Activated T-helper 2 cell treated with anti-CD3 and anti-CD28 coated beads, Interferon-gamma antibody, Interleukin-2, Interleukin-4, amounts not matched to agents 10 μg/mL and 5 μg/mL and 100 μg/mL, durations not matched to agents 14 hours and 24 hours and 36 hours (primary cell): ENCODE measurements around the gene CCDC198. TPM values are rescaled to one million over a fixed set of nuclear protein-coding genes. Genes with fewer than 3 reads are reported as not detected.

Experiments used
- DNase-seq: peaks from one replicate; pipeline ENCODE4 v3.0.0; 2021; ENCODE audit warnings: low spot score
- H3K27ac Mint-ChIP-seq: one replicate; pipeline ENCODE4 v1.8.0; 2021; ENCODE audit warnings: mixed read lengths
- H3K27me3 Mint-ChIP-seq: one replicate; pipeline ENCODE4 v1.8.0; 2021; ENCODE audit warnings: low read depth, mixed read lengths
- H3K36me3 Mint-ChIP-seq: one replicate; pipeline ENCODE4 v1.8.0; 2021; ENCODE audit warnings: low read depth, mixed read lengths
- H3K4me1 Mint-ChIP-seq: one replicate; pipeline ENCODE4 v1.8.0; 2021; ENCODE audit warnings: low read depth, mixed read lengths
- H3K4me3 Mint-ChIP-seq: one replicate; pipeline ENCODE4 v1.8.0; 2021; ENCODE audit warnings: low read depth, mild to moderate bottlenecking, moderate library complexity, mixed read lengths
- H3K9me3 Mint-ChIP-seq: one replicate; pipeline ENCODE4 v1.8.0; 2021; ENCODE audit warnings: mixed read lengths
- intact Hi-C: fragments of 100-400 bp; cut with micrococcal nuclease; formaldehyde crosslinking; loops from one replicate; pipeline ENCODE4 v1.15.1; 2023
- total RNA-seq: library from RNA; stranded (reverse); gene quantifications from 2 replicates; pipeline ENCODE4 v1.2.3, GENCODE V29; 2022

Gene CCDC198, protein sequence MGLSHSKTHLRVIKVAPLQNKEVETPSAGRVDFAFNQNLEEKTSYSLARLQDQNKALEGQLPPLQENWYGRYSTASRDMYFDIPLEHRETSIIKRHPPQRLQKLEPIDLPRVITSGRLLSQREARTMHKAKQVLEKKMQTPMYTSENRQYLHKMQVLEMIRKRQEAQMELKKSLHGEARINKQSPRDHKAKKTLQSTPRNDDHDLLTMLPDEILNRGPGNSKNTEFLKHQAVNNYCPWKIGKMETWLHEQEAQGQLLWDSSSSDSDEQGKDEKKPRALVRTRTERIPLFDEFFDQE
- not detected in 2 replicates for total RNA-seq

DNA sequence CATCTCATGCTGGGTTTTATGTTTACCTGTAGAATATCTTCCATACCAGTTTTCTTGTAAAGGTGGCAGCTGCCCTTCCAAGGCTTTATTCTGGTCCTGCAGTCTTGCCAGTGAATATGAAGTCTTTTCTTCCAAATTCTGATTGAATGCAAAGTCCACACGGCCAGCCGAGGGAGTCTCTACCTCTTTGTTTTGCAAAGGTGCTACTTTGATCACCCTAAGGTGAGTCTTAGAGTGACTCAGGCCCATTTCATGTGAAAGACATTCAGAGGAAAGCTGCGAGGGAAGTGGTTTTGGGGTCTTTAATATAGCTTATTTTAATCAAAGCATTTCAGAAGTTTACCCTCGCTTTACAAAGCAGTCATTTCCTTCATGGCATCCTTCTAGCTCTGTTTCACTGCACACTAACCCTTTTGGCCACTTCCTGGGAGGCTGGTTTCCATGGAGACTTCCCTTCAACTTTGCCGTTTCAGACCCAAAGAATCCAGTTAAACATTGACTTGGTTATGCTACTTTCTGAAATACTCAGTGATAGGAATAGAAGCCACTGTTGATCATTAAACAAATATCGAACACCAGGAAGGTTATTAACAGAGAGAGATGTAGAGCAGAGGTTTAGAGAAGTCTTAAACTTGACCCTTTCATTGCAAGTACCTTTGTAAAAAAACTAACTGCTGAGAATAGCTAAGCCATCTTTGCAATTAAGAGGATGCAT is at the start of gene CCDC198:
CCDC198 (minus strand) TSS at position 391 of the 715 bp plus-strand sequence; CDS start at position 249, 142 bp downstream.
- Mint-ChIP-seq H3K27ac (no peak within 1 kb of the TSS), H3K9me3 (no peaks in the 10 kb centered on the region), H3K4me1 (peaks cover 2% of the 10 kb centered on the region), H3K4me3 (no peak within 1 kb of the TSS), H3K36me3 (no peaks in the 10 kb centered on the region), H3K27me3 (no peaks in the 10 kb centered on the region)
- DNase-seq: no peak
- intact Hi-C loops: no loop called here

DNA sequence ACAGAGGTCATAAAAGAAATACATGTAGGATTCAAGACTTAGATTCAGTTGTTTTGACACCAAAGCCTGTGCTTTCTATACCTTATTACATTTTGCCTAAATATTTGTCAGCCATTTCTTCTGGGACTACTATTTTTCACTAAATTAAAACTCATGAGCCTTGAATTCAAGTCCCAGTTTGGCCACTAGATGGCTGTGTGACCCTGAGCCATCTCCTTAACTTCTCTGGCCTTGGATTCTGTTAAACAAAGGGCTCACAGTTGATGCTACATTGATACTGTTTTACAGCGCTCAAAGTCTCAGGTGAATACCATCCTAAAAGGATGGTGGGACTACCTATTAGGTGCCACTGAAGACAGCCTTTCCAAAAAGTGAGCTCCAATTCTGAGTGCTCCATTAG is 39.6 kb upstream of the CCDC198 start:
- Mint-ChIP-seq H3K27ac (no peak overlapping the region), H3K9me3 (no peaks in the 10 kb centered on the region), H3K4me1 (no peaks in the 10 kb centered on the region), H3K36me3 (no peaks in the 10 kb centered on the region), H3K4me3 (no peak overlapping the region), H3K27me3 (no peaks in the 10 kb centered on the region)
- no peak for DNase-seq
- intact Hi-C loops: no loop called here

DNA sequence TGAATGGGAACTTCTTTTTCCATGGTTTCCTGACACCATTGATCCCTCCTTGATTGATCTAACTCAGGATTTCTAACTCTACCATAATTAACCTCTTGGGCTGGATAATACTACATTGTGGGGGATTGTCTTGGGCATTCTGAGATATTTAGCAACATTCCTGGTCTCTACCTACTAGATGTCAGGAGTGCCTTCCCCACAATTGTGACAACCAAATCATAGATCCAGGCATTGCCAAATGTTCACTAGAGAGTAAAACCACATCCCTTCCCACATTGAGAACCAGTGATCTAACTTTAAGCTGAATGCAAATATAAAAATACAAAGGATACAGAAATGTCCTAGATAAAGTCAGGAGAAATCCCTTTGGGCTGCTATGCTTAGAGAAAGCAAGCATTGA is 36.9 kb upstream of the CCDC198 start:
- DNase-seq: no peak
- no peaks in the 10 kb centered on the region for H3K9me3 Mint-ChIP-seq
- intact Hi-C loops: no loop called here
- no peaks in the 10 kb centered on the region for H3K27me3 Mint-ChIP-seq
- H3K36me3 Mint-ChIP-seq: no peaks in the 10 kb centered on the region
- no peak overlapping the region for H3K27ac Mint-ChIP-seq
- no peaks in the 10 kb centered on the region for H3K4me1 Mint-ChIP-seq
- no peak overlapping the region for H3K4me3 Mint-ChIP-seq

DNA sequence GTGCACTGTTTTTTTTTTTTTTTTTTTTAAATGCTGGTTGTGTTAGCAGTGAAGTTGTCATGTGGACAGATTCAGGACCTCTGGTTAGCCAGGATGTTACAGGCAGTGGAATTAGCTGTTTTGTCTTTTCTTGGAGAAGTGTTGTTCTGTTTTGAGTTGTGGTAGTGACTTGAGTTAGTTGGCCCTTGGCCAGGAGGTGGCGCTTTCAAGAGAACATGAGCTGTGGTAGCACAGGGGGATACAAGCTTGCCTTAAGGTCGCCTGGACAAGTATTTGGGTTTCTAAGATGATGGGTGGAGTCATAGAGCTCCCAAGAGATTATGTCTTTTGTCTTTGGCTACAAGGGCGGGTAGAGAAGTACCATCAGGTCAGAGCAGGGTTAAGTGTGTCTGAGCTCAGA is 33.3 kb upstream of the CCDC198 start:
- no peaks in the 10 kb centered on the region for H3K27me3 Mint-ChIP-seq
- intact Hi-C loops: no loop called here
- no peaks in the 10 kb centered on the region for H3K36me3 Mint-ChIP-seq
- no peaks in the 10 kb centered on the region for H3K4me1 Mint-ChIP-seq
- no peak overlapping the region for H3K4me3 Mint-ChIP-seq
- H3K27ac Mint-ChIP-seq: no peak overlapping the region
- peaks cover 12% of the 10 kb centered on the region for H3K9me3 Mint-ChIP-seq
- no peak for DNase-seq

DNA sequence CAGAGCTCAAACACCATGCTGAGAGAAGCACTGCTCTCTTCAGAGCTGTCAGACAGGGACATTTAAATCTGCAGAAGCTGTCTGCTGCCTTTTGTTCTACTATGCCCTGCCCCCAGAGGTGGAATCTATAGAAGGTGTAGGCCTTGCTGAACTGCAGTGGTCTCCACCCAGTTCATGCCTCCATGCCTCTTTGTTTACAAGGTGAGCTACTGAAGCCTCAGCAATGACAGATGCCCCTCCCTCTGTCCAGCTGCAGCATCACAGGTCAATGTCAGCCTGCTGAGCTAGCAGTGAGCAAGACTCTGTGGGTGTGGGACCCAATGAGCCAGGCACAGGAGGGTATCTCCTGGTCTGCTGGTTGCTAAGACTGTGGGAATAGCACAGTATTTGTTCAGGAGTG is 25.4 kb upstream of the CCDC198 start:
- H3K4me1 Mint-ChIP-seq: no peaks in the 10 kb centered on the region
- intact Hi-C loops: no loop called here
- H3K27ac Mint-ChIP-seq: no peak overlapping the region
- H3K27me3 Mint-ChIP-seq: no peaks in the 10 kb centered on the region
- DNase-seq: no peak
- H3K36me3 Mint-ChIP-seq: no peaks in the 10 kb centered on the region
- no peak overlapping the region for H3K4me3 Mint-ChIP-seq
- H3K9me3 Mint-ChIP-seq: peaks cover 31% of the 10 kb centered on the region

DNA sequence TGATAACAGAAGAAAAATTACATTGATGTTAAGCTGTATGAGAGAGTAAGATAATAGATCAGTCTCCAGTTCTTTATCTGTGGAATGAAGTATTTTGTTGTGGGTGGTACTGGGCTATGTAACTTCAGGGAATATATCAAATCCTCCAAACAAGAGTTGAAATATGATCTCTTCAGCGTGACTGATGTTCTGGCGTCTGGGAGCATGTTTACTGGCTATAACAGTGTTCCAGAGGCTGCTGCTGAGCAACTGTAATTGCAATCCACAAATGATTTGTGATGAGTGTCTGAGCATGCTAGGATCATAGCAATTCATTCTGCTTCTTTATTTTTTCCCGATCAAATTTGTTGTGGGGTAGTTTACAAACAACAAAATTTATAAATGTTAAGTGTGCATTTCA is 18.6 kb upstream of the CCDC198 start:
- Mint-ChIP-seq H3K9me3 (peaks cover 16% of the 10 kb centered on the region), H3K27ac (no peak overlapping the region), H3K4me1 (no peaks in the 10 kb centered on the region), H3K4me3 (no peak overlapping the region), H3K27me3 (no peaks in the 10 kb centered on the region), H3K36me3 (no peaks in the 10 kb centered on the region)
- intact Hi-C loops: no loop called here
- no peak for DNase-seq

DNA sequence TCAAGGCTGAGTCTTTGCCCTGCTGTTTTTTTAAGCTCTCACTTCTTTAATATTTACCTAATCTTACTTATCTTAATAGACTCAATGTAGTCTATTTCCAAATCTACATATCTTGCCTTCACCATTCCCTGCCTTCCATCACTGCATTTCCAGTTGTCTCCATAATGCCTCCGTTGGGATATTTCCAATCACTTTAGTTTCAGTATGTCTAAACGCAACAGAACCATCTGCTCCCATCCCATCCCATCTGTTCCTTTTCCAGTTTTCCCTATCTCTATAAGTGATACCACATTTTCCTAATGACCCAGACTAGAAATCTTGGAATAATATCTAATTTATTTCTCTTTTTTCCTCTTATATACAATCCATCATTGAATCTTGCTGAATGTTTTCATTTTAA is 15.1 kb upstream of the CCDC198 start:
- intact Hi-C loops: no loop called here
- H3K27me3 Mint-ChIP-seq: no peaks in the 10 kb centered on the region
- no peaks in the 10 kb centered on the region for H3K36me3 Mint-ChIP-seq
- DNase-seq: no peak
- no peaks in the 10 kb centered on the region for H3K4me1 Mint-ChIP-seq
- H3K9me3 Mint-ChIP-seq: peaks cover 3% of the 10 kb centered on the region
- H3K4me3 Mint-ChIP-seq: no peak overlapping the region
- H3K27ac Mint-ChIP-seq: no peak overlapping the region

DNA sequence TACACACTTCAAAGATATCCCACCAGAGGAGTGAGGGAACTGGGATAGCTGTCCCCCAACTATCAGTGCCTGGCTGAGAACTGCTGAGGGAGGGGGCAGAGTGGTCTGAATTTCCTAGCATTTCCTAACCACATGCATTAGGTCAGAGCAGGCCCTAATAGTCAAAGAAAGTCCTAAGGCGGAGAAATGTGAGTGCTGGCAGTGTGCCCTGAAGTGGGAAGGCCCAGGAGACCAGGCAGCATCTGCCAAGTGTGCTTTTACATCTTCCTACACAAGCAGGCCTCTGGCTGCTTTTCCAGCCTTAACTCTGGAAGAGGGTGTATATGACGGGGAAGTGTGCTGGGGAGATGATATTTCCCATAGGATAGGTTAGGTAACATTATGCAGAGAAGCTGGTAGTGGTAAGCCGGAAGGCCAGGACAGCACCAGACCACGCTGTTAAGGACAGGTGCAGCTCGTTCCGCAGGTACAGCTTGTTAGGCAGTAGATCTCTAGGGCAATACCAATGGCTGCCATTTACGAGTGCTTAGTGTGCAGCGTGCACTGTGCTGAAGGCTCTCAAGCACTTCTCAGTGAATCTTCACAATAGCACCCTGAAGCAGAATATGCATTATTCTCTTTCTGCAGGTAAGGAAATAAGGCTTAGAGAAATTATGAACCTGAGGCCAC is 9.1 kb upstream of the CCDC198 start:
- intact Hi-C loops: no loop called here
- Mint-ChIP-seq H3K27ac (no peak overlapping the region), H3K4me3 (no peak overlapping the region), H3K36me3 (no peaks in the 10 kb centered on the region), H3K27me3 (no peaks in the 10 kb centered on the region), H3K9me3 (no peaks in the 10 kb centered on the region), H3K4me1 (no peaks in the 10 kb centered on the region)
- DNase-seq: no peak

DNA sequence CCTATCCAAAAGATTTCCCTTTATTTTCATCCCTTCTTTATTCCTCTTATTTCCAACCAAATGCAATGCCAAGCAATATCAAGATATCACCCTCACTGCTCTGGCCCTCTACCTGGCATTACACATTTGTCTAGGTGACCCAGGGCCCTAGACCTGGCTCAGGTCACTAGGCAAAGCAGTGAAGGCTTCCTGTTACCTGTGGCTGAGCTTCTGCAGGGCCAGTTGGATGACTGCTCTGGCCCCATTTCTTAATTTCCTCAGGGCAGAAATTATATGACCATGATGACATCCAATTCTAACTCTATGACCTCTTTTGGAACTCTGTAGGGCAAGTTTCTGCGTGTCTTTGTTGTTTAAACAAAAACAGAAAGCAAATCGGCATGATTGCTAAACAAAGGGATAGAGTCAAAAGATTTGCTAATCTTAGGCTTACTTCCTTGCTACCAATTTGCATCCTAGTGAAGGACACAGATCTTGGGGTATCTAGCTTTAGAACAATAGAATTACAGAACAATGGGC is 7.4 kb upstream of the CCDC198 start:
- Mint-ChIP-seq H3K27ac (no peak overlapping the region), H3K4me3 (no peak overlapping the region), H3K4me1 (no peaks in the 10 kb centered on the region), H3K27me3 (no peaks in the 10 kb centered on the region), H3K36me3 (no peaks in the 10 kb centered on the region), H3K9me3 (no peaks in the 10 kb centered on the region)
- no peak for DNase-seq
- intact Hi-C loops: no loop called here

DNA sequence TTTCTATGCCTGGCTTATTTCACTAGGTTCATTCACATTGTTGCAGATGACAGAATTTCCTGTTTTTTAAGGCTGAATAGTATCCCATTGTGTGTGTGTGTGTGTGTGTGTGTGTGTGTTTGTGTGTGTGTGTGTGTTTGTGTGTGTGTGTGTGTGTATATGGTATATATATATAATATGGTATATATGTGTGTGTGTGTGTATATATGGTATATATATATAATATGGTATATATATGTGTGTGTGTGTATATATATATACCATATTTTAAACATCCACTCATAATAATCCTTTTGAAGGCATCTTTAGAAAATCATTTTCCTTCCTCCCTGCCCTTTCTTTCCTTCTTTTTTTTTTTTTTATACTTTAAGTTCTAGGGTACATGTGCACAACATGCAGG is 5.0 kb upstream of the CCDC198 start:
- no peaks in the 10 kb centered on the region for H3K36me3 Mint-ChIP-seq
- intact Hi-C loops: no loop called here

DNA sequence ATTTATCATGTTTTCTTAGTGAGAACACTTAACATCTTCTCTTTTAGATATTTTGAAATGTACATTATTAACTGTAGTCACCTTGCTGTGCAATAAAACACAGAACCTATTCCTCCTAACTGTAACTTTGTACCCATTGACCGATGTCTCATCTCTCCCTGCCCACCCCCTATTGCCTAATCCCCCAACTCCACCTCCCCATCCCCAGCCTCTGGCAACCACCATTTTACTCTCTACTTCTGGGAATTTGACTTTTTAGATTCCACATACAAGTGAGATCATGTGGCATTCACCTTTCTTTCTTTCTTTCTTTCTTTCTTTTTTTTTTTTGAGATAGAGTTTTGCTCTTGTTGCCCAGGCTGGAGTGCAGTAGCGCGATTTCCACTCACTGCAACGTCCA is 4.4 kb upstream of the CCDC198 start:
- Mint-ChIP-seq H3K27me3 (no peaks in the 10 kb centered on the region), H3K36me3 (no peaks in the 10 kb centered on the region), H3K4me3 (no peak overlapping the region), H3K4me1 (peaks cover 2% of the 10 kb centered on the region), H3K9me3 (no peaks in the 10 kb centered on the region), H3K27ac (no peak overlapping the region)
- intact Hi-C loops: no loop called here
- DNase-seq: no peak

More for the DNA sequence above, 5.0 kb upstream of the CCDC198 start:
- Mint-ChIP-seq H3K27me3 (no peaks in the 10 kb centered on the region), H3K27ac (no peak overlapping the region), H3K4me1 (peaks cover 2% of the 10 kb centered on the region), H3K9me3 (no peaks in the 10 kb centered on the region), H3K4me3 (no peak overlapping the region)
- DNase-seq: no peak

DNA sequence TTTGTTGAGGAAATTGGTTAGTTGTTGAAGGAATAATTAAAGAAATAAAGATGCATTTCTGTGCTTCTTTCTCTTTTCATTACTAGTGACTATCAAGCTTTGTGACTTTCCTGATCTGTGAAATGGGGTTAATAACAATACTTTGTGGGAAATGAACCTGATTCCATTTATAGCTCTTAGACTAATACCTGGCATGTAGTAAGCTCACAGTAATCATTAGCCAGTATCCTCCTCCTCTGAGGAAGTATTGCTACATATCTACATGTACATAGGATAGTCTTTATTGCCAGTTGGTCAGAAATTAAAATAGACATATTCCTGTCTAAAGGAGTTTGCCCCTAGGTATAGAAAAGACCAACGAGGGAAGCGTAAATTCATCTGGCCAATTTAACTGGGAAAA is 1.8 kb upstream of the CCDC198 start:
- intact Hi-C loops: no loop called here
- Mint-ChIP-seq H3K36me3 (no peaks in the 10 kb centered on the region), H3K27me3 (no peaks in the 10 kb centered on the region), H3K9me3 (no peaks in the 10 kb centered on the region), H3K4me1 (peaks cover 2% of the 10 kb centered on the region), H3K27ac (no peak overlapping the region), H3K4me3 (no peak overlapping the region)
- DNase-seq: no peak

DNA sequence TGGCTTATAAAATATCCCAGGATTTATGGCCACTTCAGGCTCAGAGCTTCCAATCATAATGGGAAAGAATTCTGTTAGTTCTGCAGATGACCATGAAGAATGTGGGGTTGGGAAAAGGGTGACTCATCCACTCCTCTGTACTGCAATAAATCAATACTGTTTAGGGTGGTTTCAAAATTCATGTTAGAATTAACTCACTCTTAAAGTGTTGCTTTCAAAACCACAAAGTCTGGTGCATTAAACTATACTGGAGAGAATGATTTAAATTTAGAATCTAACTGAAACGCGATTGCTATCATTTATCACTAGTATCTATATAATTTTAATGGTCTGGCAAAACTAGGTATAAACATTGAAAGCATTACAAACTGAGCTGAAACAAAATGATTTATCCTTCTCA is 798 bp downstream of the CCDC198 start:
- Mint-ChIP-seq H3K9me3 (no peaks in the 10 kb centered on the region), H3K36me3 (no peaks in the 10 kb centered on the region), H3K27me3 (no peaks in the 10 kb centered on the region), H3K4me3 (no peak overlapping the region), H3K4me1 (peaks cover 2% of the 10 kb centered on the region), H3K27ac (no peak overlapping the region)
- no peak for DNase-seq
- intact Hi-C loops: no loop called here
